Adrenal gland (tissue), 12 donors: ENCODE measurements around the gene TRIML2. TPM values are rescaled to one million over a fixed set of nuclear protein-coding genes. Genes with fewer than 3 reads are reported as not detected.

Source experiments
- DNase-seq, 7 donors: peaks; one replicate each; pipeline ENCODE4 v3.0.0-alpha.2; 2019 to 2020
- H3K27ac ChIP-seq, 5 donors: fragments of 200-600 bp; sonication (generic) in 4 of 5; 1 replicate in 3 of 5; 2 replicates in 2 of 5; pipeline versions ENCODE4 v1.5.1 to v1.8.0; 2016 to 2020; ENCODE audit warnings: mild to moderate bottlenecking in 1 of 5
- H3K27me3 ChIP-seq: fragments of 200-600 bp; 2 replicates; pipeline ENCODE4 v1.8.0; 2021
- H3K36me3 ChIP-seq, 2 donors: fragments of 200-600 bp; replicated peaks in 1 of 2; 1 replicate in 1 of 2; 2 replicates in 1 of 2; pipeline versions ENCODE4 v1.5.1 to v1.8.0; 2018 to 2022
- H3K4me1 ChIP-seq, 2 donors: fragments of 200-600 bp; replicated peaks in 1 of 2; 1 replicate in 1 of 2; 2 replicates in 1 of 2; pipeline versions ENCODE4 v1.5.1 to v1.8.0; 2018 to 2021
- H3K4me3 ChIP-seq, 4 donors: fragments of 200-600 bp; sonication (generic) in 3 of 4; one replicate each; pipeline ENCODE4 v1.5.1; 2016 to 2018
- H3K9me3 ChIP-seq, 3 donors: fragments of 200-600 bp; sonication (generic) in 1 of 3; replicated peaks in 1 of 3; 1 replicate in 2 of 3; 2 replicates in 1 of 3; pipeline versions ENCODE4 v1.5.1 to v1.8.0; 2016 to 2021
- POLR2A ChIP-seq, 2 donors: fragments of 450-650 bp; IDR thresholded peaks; one replicate each; pipeline ENCODE4 v1.6.1; 2017; ENCODE audit warnings: antibody characterized with exemption in 2 of 2, mild to moderate bottlenecking in 2 of 2, moderate library complexity in 1 of 2
- WGBS, 4 donors: extraction: QIAGEN DNeasy Blood & Tissue Kit in 2 of 4; methylation state at CpG; one replicate each; pipeline versions ENCODE4 v1.1.5 to v1.1.7; 2013 to 2017; 5-methylcytosine and 5-hydroxymethylcytosine counted together
- intact Hi-C, 2 donors: fragments of 100-400 bp; cut with DNase I; formaldehyde crosslinking; loops; one replicate each; pipeline versions ENCODE4 v1.14.1 to v1.15.0; 2022 to 2023
- polyA plus RNA-seq, 3 donors: library from polyadenylated mRNA; stranded (reverse); fragments of 200-250 nt in 2 of 3; fragments of 350-450 nt in 1 of 3; fragmentation: Illumina TruSeq in 1 of 3; extraction: RNeasy Lipid Tissue Mini Kit (QIAGEN cat#74804) in 1 of 3; gene quantifications; one replicate each; pipeline ENCODE4 v1.2.3, GENCODE V29; 2013 to 2014
- total RNA-seq, 9 donors: library from RNA; depleted of rRNA in 4 of 9; stranded (reverse); fragments of >200 nt in 4 of 9; fragments of 120-200 nt in 1 of 9; fragmentation: NEBNext Ultra II Directional in 1 of 9; extraction: Animal tissue kit (Norgen Biotek cat#: 25700) in 1 of 9; gene quantifications; one replicate each; pipeline versions ENCODE4 v1.1.0 to v1.2.4, GENCODE V29; 2013 to 2023
- TF ChIP-seq, protein P1 (sequence below), 6 experiments: fragments of 450-650 bp in 4 of 6; fragments of 200-600 bp in 2 of 6; sonication (generic) in 1 of 6; IDR thresholded peaks; 1 replicate in 5 of 6; 2 replicates in 1 of 6; pipeline versions ENCODE4 v1.5.1 to v1.8.0; 2016 to 2021; ENCODE audit warnings: antibody characterized with exemption in 6 of 6, mild to moderate bottlenecking in 2 of 6, moderate library complexity in 1 of 6
- donor health status: healthy with polysubstance abuse.
- donor health status: Bipolar disorder and iron deficiency.
- donor health status: DM: yes; HTN: yes; CAD: no.
- donor health status: DM: no; HTN: no; CAD: no.
- donor health status: DM: no; HTN: no; CAD: no.
- donor health status: DM: yes; HTN: yes; CAD: no.

Gene TRIML2
- total and polyA plus RNA-seq, 12 donors, result 0.11 to 0.51 (median 0.18) TPM; not detected in 6

DNA sequence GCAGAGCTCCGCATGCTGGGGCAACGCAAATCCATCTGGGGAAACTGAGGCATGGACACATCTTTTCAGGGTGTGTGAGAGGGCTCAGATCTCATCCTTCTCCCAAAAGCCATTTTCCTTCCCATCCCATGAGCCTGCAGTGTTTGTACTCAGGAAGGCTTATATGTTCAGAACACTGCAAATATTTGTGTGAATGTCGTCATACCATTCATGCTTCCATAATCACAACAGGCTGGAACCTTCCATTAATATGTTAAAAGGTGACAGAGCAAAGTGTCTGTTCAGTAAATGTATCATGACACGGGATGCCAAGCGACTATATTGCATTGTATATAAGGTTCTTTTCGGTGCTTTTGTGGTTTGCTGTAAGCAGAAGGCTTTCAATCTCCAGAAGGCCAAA, 38.4 kb upstream of the TRIML2 start:
- WGBS, 4 donors, result 90 to 97% (median 93%) methylated on average over 6 of the region's 6 CpGs
- H3K9me3 ChIP-seq, result no peaks in the 10 kb centered on the region
- H3K4me1 ChIP-seq, result no peaks in the 10 kb centered on the region
- H3K4me3 ChIP-seq, result no peak overlapping the region
- no peak for TF ChIP-seq POLR2A (IDR thresholded peaks at IDR 0.05)
- TF ChIP-seq, protein P1, sequence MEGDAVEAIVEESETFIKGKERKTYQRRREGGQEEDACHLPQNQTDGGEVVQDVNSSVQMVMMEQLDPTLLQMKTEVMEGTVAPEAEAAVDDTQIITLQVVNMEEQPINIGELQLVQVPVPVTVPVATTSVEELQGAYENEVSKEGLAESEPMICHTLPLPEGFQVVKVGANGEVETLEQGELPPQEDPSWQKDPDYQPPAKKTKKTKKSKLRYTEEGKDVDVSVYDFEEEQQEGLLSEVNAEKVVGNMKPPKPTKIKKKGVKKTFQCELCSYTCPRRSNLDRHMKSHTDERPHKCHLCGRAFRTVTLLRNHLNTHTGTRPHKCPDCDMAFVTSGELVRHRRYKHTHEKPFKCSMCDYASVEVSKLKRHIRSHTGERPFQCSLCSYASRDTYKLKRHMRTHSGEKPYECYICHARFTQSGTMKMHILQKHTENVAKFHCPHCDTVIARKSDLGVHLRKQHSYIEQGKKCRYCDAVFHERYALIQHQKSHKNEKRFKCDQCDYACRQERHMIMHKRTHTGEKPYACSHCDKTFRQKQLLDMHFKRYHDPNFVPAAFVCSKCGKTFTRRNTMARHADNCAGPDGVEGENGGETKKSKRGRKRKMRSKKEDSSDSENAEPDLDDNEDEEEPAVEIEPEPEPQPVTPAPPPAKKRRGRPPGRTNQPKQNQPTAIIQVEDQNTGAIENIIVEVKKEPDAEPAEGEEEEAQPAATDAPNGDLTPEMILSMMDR (IDR thresholded peaks at IDR 0.05), result no peak
- H3K27me3 ChIP-seq, result no peaks in the 10 kb centered on the region
- DNase-seq, result no peak
- intact Hi-C loops, result no loop called here
- no peak overlapping the region for H3K27ac ChIP-seq
- no peaks in the 10 kb centered on the region for H3K36me3 ChIP-seq

DNA sequence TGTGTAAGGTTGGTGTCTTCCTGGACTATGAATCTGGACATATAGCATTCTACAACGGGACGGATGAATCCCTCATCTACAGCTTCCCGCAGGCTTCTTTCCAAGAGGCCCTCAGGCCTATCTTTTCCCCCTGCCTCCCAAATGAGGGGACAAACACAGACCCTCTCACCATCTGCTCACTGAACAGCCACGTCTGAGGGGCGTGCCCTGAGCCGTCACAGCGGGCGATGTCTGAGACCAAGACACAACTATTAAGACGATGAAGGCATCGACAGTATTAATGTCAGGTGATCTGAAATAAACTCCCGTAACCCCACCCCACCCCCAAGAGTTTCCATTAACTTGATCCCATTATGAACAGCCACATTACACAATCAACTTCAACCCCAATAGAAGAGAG, 37.8 kb upstream of the TRIML2 start:
- no peak for TF ChIP-seq POLR2A (IDR thresholded peaks at IDR 0.05)
- TF ChIP-seq, protein P1 (IDR thresholded peaks at IDR 0.05), result no peak
- Histone ChIP-seq H3K9me3 (no peaks in the 10 kb centered on the region), H3K36me3 (no peaks in the 10 kb centered on the region), H3K27ac (no peak overlapping the region), H3K27me3 (no peaks in the 10 kb centered on the region), H3K4me1 (no peaks in the 10 kb centered on the region), H3K4me3 (no peak overlapping the region)
- DNase-seq, result no peak
- intact Hi-C loops, result no loop called here
- WGBS, 4 donors, result 91 to 93% (median 92%) methylated on average over 10 to 11 of the region's 11 CpGs

DNA sequence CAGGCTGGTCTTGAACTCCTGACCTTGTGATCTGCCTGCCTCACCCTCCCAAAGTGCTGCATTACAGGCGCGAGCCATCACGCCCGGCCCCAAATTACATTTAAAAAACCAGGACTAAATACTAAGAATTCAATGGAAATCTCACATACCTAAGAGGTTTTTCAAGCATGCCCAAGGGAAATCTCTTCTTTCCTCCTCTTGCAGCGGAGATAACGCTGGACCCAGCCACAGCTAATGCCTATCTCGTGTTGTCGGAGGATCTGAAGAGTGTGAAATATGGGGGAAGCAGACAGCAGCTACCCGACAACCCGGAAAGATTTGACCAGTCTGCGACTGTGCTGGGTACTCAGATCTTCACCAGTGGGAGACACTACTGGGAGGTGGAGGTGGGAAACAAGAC, 37.2 kb upstream of the TRIML2 start:
- H3K4me1 ChIP-seq, result no peaks in the 10 kb centered on the region
- H3K27me3 ChIP-seq, result no peaks in the 10 kb centered on the region
- TF ChIP-seq, protein P1 (IDR thresholded peaks at IDR 0.05), result no peak
- no peak for TF ChIP-seq POLR2A (IDR thresholded peaks at IDR 0.05)
- no peaks in the 10 kb centered on the region for H3K36me3 ChIP-seq
- no peaks in the 10 kb centered on the region for H3K9me3 ChIP-seq
- no peak for DNase-seq
- 82 to 91% (median 87%) methylated on average over 9 to 11 of the region's 11 CpGs for WGBS, 4 donors
- no peak overlapping the region for H3K27ac ChIP-seq
- H3K4me3 ChIP-seq, result no peak overlapping the region
- intact Hi-C loops, result no loop called here

DNA sequence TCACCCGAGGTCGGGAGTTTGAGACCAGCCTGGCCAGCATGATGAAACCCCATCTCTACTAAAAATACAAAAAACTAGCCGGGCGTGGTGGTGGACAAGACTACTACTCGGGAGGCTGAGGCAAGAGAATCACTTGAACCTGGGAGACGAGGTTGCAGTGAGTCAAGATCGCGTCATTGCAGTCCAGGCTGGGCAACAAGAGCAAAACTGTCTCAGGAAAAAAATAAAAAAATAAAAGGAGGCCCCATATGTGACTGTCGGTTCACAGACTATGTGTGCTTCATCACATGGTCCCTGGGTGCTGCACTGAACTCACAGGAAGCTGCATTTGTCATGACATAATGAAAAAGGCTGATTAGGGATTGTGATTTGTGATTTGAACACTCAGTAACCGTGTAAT, 36.2 kb upstream of the TRIML2 start:
- no peak overlapping the region for H3K4me3 ChIP-seq
- H3K27ac ChIP-seq, result no peak overlapping the region
- intact Hi-C loops, result no loop called here
- no peaks in the 10 kb centered on the region for H3K4me1 ChIP-seq
- no peak for TF ChIP-seq POLR2A (IDR thresholded peaks at IDR 0.05)
- TF ChIP-seq, protein P1 (IDR thresholded peaks at IDR 0.05), result no peak
- no peaks in the 10 kb centered on the region for H3K27me3 ChIP-seq
- no peak for DNase-seq
- H3K9me3 ChIP-seq, result no peaks in the 10 kb centered on the region
- no peaks in the 10 kb centered on the region for H3K36me3 ChIP-seq
- WGBS, 4 donors, result 82 to 93% (median 88%) methylated on average over 10 of the region's 10 CpGs
